ENCODE data around the gene TEAD2. TPM values are rescaled to one million over a fixed set of nuclear protein-coding genes. Genes with fewer than 3 reads are reported as not detected.
A peak's percentile ranks its signal among the peaks of the same experiment; 100 is the strongest.

The TEAD2 gene
- total and polyA plus RNA-seq, 10 of the 15 experiments (the other 5 are each of a cell fraction or from before 2014, with no cell fraction given), result 0.04 to 0.26 (median 0.11) TPM; not detected in 3

- in situ Hi-C loops (cut with MboI), result no loop called here
- Histone ChIP-seq H3K4me3 (no peak overlapping the region), H3K27me3 (replicated peaks in 1 of 2; ENCODE audit: control insufficient read depth in 2 of 2, insufficient read depth in 2 of 2, low read length in 1 of 2) (no peaks in the 10 kb centered on the region), H4K20me1 (ENCODE audit: control insufficient read depth, insufficient read depth) (no peaks in the 10 kb centered on the region), H3K4me1 (ENCODE audit: control insufficient read depth, insufficient read depth, low read length) (no peaks in the 10 kb centered on the region), H3K9ac (ENCODE audit: control insufficient read depth, insufficient read depth, low read length) (no peak overlapping the region), H3K27ac (ENCODE audit: control insufficient read depth, insufficient read depth) (no peak overlapping the region), H3K4me2 (ENCODE audit: control insufficient read depth, insufficient read depth) (no peak overlapping the region), H3K36me3 (ENCODE audit: control insufficient read depth in 2 of 2, insufficient read depth in 2 of 2, low read length in 1 of 2) (no peaks in the 10 kb centered on the region), H3K79me2 (ENCODE audit: control insufficient read depth, insufficient read depth, low read length) (no peaks in the 10 kb centered on the region), H3K9me3 (replicated peaks; ENCODE audit: control insufficient read depth, insufficient read depth, low read length) (peaks cover 3% of the 10 kb centered on the region; the same call in 1 of the 3 replicates), H2AFZ (ENCODE audit: control insufficient read depth, low read depth, low read length) (no peak overlapping the region)
- SMC1A ChIA-PET (ENCODE audit: uncharacterized antibody, unreplicated experiment), result interaction anchor here (0.9 kb wide), 1 partner anchor 15 kb away, joined by 4 read pairs; no protein-coding TSS in a partner anchor
- POLR2A ChIA-PET, result no interaction called here
- RAD21 ChIA-PET (ENCODE audit: unreplicated experiment), result no interaction called here
- BruUV-seq (replicated peaks), result no TSS peak
- TF ChIP-seq MTA3 (IDR thresholded peaks at IDR 0.05; ENCODE audit: borderline replicate concordance, low read length) (no peak), RUNX3 (IDR thresholded peaks at IDR 0.05; ENCODE audit: low read length) (peak; percentile 55)
- FAIRE-seq (peak; percentile 41), DNase-seq (ENCODE audit: low read depth, low spot score) (no peak), ATAC-seq (no peak)
- intact Hi-C loops (cut with micrococcal nuclease; ENCODE audit: unreplicated experiment), result no loop called here
- CTCF ChIA-PET, result interaction anchor here (0.6 to 1.2 kb wide), 3 partner anchors 14 to 114 kb away, joined by 3 to 7 read pairs (median 3); no protein-coding TSS in a partner anchor
These were observed 45.9 kb downstream of the TEAD2 start for GRCh38 chr19:49316284-49316683.

GRCh38 chr19:49315111-49315510 lies 47.1 kb downstream of the TEAD2 start:
- no peaks in the 10 kb centered on the region for H3K79me2 ChIP-seq (ENCODE audit: control insufficient read depth, insufficient read depth, low read length)
- intact Hi-C loops (cut with micrococcal nuclease; ENCODE audit: unreplicated experiment) (no loop called here), in situ Hi-C loops (cut with MboI) (no loop called here)
- no peak overlapping the region for H3K27ac ChIP-seq (ENCODE audit: control insufficient read depth, insufficient read depth)
- CTCF ChIA-PET, result interaction anchor here (0.6 to 1.2 kb wide), 4 partner anchors 9 to 893 kb away, joined by 3 to 7 read pairs (median 4); no protein-coding TSS in a partner anchor
- no peaks in the 10 kb centered on the region; a peak in 1 of 4 replicates for H3K36me3 ChIP-seq (ENCODE audit: control insufficient read depth in 2 of 2, insufficient read depth in 2 of 2, low read length in 1 of 2)
- no peak for ATAC-seq
- H3K27me3 ChIP-seq (replicated peaks in 1 of 2; ENCODE audit: control insufficient read depth in 2 of 2, insufficient read depth in 2 of 2, low read length in 1 of 2), result no peaks in the 10 kb centered on the region
- no peak overlapping the region for H2AFZ ChIP-seq (ENCODE audit: control insufficient read depth, low read depth, low read length)
- H3K4me1 ChIP-seq (ENCODE audit: control insufficient read depth, insufficient read depth, low read length), result no peaks in the 10 kb centered on the region
- H3K4me3 ChIP-seq, result no peak overlapping the region
- DNase-seq (ENCODE audit: low read depth, low spot score), result no peak
- SMC1A ChIA-PET (ENCODE audit: uncharacterized antibody, unreplicated experiment), result interaction anchor here (0.7 to 1.2 kb wide), 2 partner anchors 19 to 23 kb away, joined by 3 read pairs; no protein-coding TSS in a partner anchor
- no peak overlapping the region for H3K9ac ChIP-seq (ENCODE audit: control insufficient read depth, insufficient read depth, low read length)
- peaks cover 3% of the 10 kb centered on the region; the same call in 1 of the 3 replicates for H3K9me3 ChIP-seq (replicated peaks; ENCODE audit: control insufficient read depth, insufficient read depth, low read length)
- no peak overlapping the region for H3K4me2 ChIP-seq (ENCODE audit: control insufficient read depth, insufficient read depth)
- RAD21 ChIA-PET (ENCODE audit: unreplicated experiment), result no interaction called here
- BruUV-seq (replicated peaks), result no TSS peak
- 31% methylated on average over 1 of the region's 1 CpG for WGBS (ENCODE audit: insufficient coverage, insufficient replicate concordance, low lambda C conversion rate, missing lambda C conversion rate)
- FAIRE-seq, result no peak
- no peaks in the 10 kb centered on the region for H4K20me1 ChIP-seq (ENCODE audit: control insufficient read depth, insufficient read depth)
- TF ChIP-seq TCF3 (IDR thresholded peaks at IDR 0.05; ENCODE audit: borderline replicate concordance, insufficient read depth, low read depth, low read length), result no peak
- no peak for TF ChIP-seq BCLAF1 (IDR thresholded peaks at IDR 0.05)
- no peak for TF ChIP-seq ASH2L (IDR thresholded peaks at IDR 0.05; ENCODE audit: borderline replicate concordance, low read depth)
- no peak for TF ChIP-seq NFYB (IDR thresholded peaks at IDR 0.05; ENCODE audit: insufficient read depth, low read depth, low read length)
- no peak for TF ChIP-seq POLR2AphosphoS5 (IDR thresholded peaks at IDR 0.05; ENCODE audit: low read length)
- no peak for TF ChIP-seq IKZF2 (IDR thresholded peaks at IDR 0.05)
- no peak for TF ChIP-seq WRNIP1 (IDR thresholded peaks at IDR 0.05; ENCODE audit: borderline replicate concordance, low read depth, low read length)
- no peak for TF ChIP-seq NBN (IDR thresholded peaks at IDR 0.05)
- POLR2A ChIA-PET, result interaction anchor here (0.6 kb wide), 2 partner anchors 11 to 58 kb away, joined by 3 to 4 read pairs; no protein-coding TSS in a partner anchor
